ENCODE measurements around the gene DTNA. TPM values are rescaled to one million over a fixed set of nuclear protein-coding genes. Genes with fewer than 3 reads are reported as not detected.

Gene DTNA
- total RNA-seq, 1 experiment from 2014 or later, result 9.6 TPM

- CTCF ChIA-PET, result no interaction called here
- TF ChIP-seq TCF7L2 (IDR thresholded peaks at IDR 0.05; ENCODE audit: borderline replicate concordance, extremely low read depth, insufficient read depth, insufficient read length) (no peak), ATF3 (IDR thresholded peaks at IDR 0.05) (no peak), EGR1 (IDR thresholded peaks at IDR 0.05; ENCODE audit: low read depth) (no peak), EZH2 (IDR thresholded peaks at IDR 0.05) (no peak), SRF (IDR thresholded peaks at IDR 0.05; ENCODE audit: low read depth) (no peak), RAD21 (IDR thresholded peaks at IDR 0.05; ENCODE audit: low read depth) (no peak), MAX (IDR thresholded peaks at IDR 0.05) (no peak)
- no peak overlapping the region for H3K4me3 ChIP-seq (replicated peaks in 1 of 2; ENCODE audit: low read depth in 1 of 2, low read length in 2 of 2)
- no peak overlapping the region for H2AFZ ChIP-seq (ENCODE audit: low read depth, low read length, poor library complexity, severe bottlenecking)
- H3K9ac ChIP-seq (ENCODE audit: low read length), result no peak overlapping the region
- no peaks in the 10 kb centered on the region for H3K9me3 ChIP-seq (ENCODE audit: control insufficient read depth in 1 of 2, insufficient read depth in 1 of 2, low read depth in 1 of 2, low read length in 2 of 2)
- RAD21 ChIA-PET (ENCODE audit: low non-redundant PET in 1 of 2, low total read pairs in 2 of 2, uncharacterized antibody in 2 of 2, unreplicated experiment in 2 of 2), result no interaction called here
- no peaks in the 10 kb centered on the region for H4K20me1 ChIP-seq (ENCODE audit: insufficient read depth)
- H3K4me2 ChIP-seq (ENCODE audit: low read length), result no peak overlapping the region
- POLR2A ChIA-PET, result no interaction called here
- intact Hi-C loops (cut with micrococcal nuclease), result no loop called here
- H3K4me1 ChIP-seq (ENCODE audit: control insufficient read depth in 1 of 2, insufficient read depth in 2 of 2, low read length in 2 of 2), result no peaks in the 10 kb centered on the region
- no peak overlapping the region for H3K27ac ChIP-seq (ENCODE audit: low read depth, low read length)
- ATAC-seq (no peak), DNase-seq (ENCODE audit: low read depth, low spot score) (no peak)
- no TSS peak for BruUV-seq (replicated peaks)
- no peaks in the 10 kb centered on the region for H3K36me3 ChIP-seq (ENCODE audit: control insufficient read depth in 1 of 2, insufficient read depth in 2 of 2, low read length in 2 of 2)
- H3K27me3 ChIP-seq (ENCODE audit: insufficient read depth, low read length), result no peaks in the 10 kb centered on the region
- H3K9me2 ChIP-seq (ENCODE audit: insufficient read depth), result no peaks in the 10 kb centered on the region
- no peaks in the 10 kb centered on the region for H3K79me2 ChIP-seq (ENCODE audit: insufficient read depth, low read length)
Measured at GRCh38 chr18:34835466-34835865, 125.4 kb downstream of the DTNA start.

GRCh38 chr18:34837769-34838272 lies 127.7 kb downstream of the DTNA start:
- ChIA-PET CTCF (no interaction called here), POLR2A (no interaction called here), RAD21 (ENCODE audit: low non-redundant PET in 1 of 2, low total read pairs in 2 of 2, uncharacterized antibody in 2 of 2, unreplicated experiment in 2 of 2) (no interaction called here)
- no peaks in the 10 kb centered on the region for H3K4me1 ChIP-seq (ENCODE audit: control insufficient read depth in 1 of 2, insufficient read depth in 2 of 2, low read length in 2 of 2)
- H3K27me3 ChIP-seq (ENCODE audit: insufficient read depth, low read length), result no peaks in the 10 kb centered on the region
- no peaks in the 10 kb centered on the region for H3K36me3 ChIP-seq (ENCODE audit: control insufficient read depth in 1 of 2, insufficient read depth in 2 of 2, low read length in 2 of 2)
- H3K79me2 ChIP-seq (ENCODE audit: insufficient read depth, low read length), result no peaks in the 10 kb centered on the region
- ATAC-seq (no peak), DNase-seq (ENCODE audit: low read depth, low spot score) (no peak)
- H2AFZ ChIP-seq (ENCODE audit: low read depth, low read length, poor library complexity, severe bottlenecking), result no peak overlapping the region
- intact Hi-C loops (cut with micrococcal nuclease), result no loop called here
- no peaks in the 10 kb centered on the region for H3K9me3 ChIP-seq (ENCODE audit: control insufficient read depth in 1 of 2, insufficient read depth in 1 of 2, low read depth in 1 of 2, low read length in 2 of 2)
- no TSS peak for BruUV-seq (replicated peaks)
- no peak overlapping the region for H3K4me3 ChIP-seq (replicated peaks in 1 of 2; ENCODE audit: low read depth in 1 of 2, low read length in 2 of 2)
- H3K27ac ChIP-seq (ENCODE audit: low read depth, low read length), result no peak overlapping the region
- no peaks in the 10 kb centered on the region for H3K9me2 ChIP-seq (ENCODE audit: insufficient read depth)
- no peak for TF ChIP-seq POLR2A (IDR thresholded peaks at IDR 0.05; ENCODE audit: borderline replicate concordance, extremely low read depth, insufficient read depth, insufficient read length)
- TF ChIP-seq SP1 (IDR thresholded peaks at IDR 0.05; ENCODE audit: low read depth), result no peak
- TF ChIP-seq CTCF (IDR thresholded peaks at IDR 0.05 in 2 of 3, conservative IDR thresholded peaks at IDR 0.05 in 1 of 3; ENCODE audit: borderline replicate concordance in 1 of 3, insufficient read depth in 1 of 3, low read depth in 2 of 3, low read length in 2 of 3), result no peak
- no peak for TF ChIP-seq SIN3A (IDR thresholded peaks at IDR 0.05; ENCODE audit: low read depth)
- TF ChIP-seq FOSL1 (IDR thresholded peaks at IDR 0.05; ENCODE audit: low read depth), result no peak
- TF ChIP-seq ELF1 (IDR thresholded peaks at IDR 0.05; ENCODE audit: borderline replicate concordance, low read depth), result no peak
- TF ChIP-seq EGR1 (IDR thresholded peaks at IDR 0.05; ENCODE audit: low read depth), result no peak
- TF ChIP-seq CEBPB (IDR thresholded peaks at IDR 0.05; ENCODE audit: low read depth), result no peak
- TF ChIP-seq EZH2 (IDR thresholded peaks at IDR 0.05), result no peak
- TF ChIP-seq POLR2AphosphoS5 (IDR thresholded peaks at IDR 0.05; ENCODE audit: low read depth, low read length), result no peak
- TF ChIP-seq ZBTB33 (IDR thresholded peaks at IDR 0.05; ENCODE audit: extremely low read depth, insufficient replicate concordance, low read length), result no peak
- TF ChIP-seq EZH2phosphoT487 (IDR thresholded peaks at IDR 0.05; ENCODE audit: borderline replicate concordance), result no peak
- H3K4me2 ChIP-seq (ENCODE audit: low read length), result no peak overlapping the region
- no peaks in the 10 kb centered on the region for H4K20me1 ChIP-seq (ENCODE audit: insufficient read depth)
- no peak overlapping the region for H3K9ac ChIP-seq (ENCODE audit: low read length)

All from HCT116 (cell line).